ENCODE data around the gene ELF5.

DNA sequence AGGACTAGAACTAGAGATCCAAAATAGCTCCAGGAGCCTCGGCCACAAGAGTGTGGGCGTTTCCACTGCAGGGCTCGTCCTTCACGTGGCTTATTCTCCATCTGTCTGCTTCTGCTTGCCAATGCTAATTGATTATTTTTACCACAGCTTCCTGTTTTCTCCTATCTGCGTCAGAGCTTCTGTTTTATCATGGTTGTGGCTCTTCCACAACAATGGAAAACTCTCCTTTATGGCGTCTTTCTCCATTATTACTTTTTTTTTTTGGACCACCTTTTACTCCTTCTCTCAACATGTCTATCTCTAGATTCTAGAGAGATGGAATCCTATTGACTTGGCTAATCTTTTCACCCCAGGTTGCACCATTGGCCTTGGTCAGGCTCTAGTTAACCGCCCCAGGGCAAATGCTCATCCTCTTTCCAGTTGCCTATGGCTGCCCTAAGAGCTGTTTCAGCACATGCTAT is 49.0 kb downstream of the ELF5 start:
- no peak for TF ChIP-seq TAF1 (IDR thresholded peaks at IDR 0.05; ENCODE audit: low read depth, low read length)
- no peak for TF ChIP-seq POLR2AphosphoS5 (IDR thresholded peaks at IDR 0.05; ENCODE audit: low read depth, low read length)
- TF ChIP-seq POLR2A (IDR thresholded peaks at IDR 0.05; ENCODE audit: low read depth, low read length), result no peak
- TF ChIP-seq PAX5 (IDR thresholded peaks at IDR 0.05; ENCODE audit: insufficient read depth, low read length, severe bottlenecking), result no peak

Data from GM12891 (cell line).